T-helper 2 cell treated with Interferon-gamma antibody and Interleukin-4, amounts not matched to agents 100 ng/mL and 5 ng/mL, for 36 hours (primary cell): ENCODE data around the gene CYTH4. TPM values are rescaled to one million over a fixed set of nuclear protein-coding genes. Genes with fewer than 3 reads are reported as not detected.
"Not testable (repeated sequence)": the region's sequence is repeated elsewhere in the genome, so short reads cannot be mapped to it uniquely, and the experiment has no call there.

ENCODE experiments used
- intact Hi-C: fragments of 100-400 bp; cut with micrococcal nuclease; formaldehyde crosslinking; loops from one replicate; pipeline ENCODE4 v1.15.1; 2023
- total RNA-seq: library from RNA; stranded (reverse); gene quantifications from 2 replicates; pipeline ENCODE4 v1.2.3, GENCODE V29; 2022

CYTH4 gene
- total RNA-seq, 1 donor from 2014 or later, result 91.2 TPM

GRCh38 chr22:37245740-37246139 is 36.6 kb upstream of the CYTH4 start:
- intact Hi-C loops, result loop anchor here (2.0 to 10.0 kb wide), 2 partner anchors 15 to 239 kb away; partner anchors contain the start of gene MFNG

DNA sequence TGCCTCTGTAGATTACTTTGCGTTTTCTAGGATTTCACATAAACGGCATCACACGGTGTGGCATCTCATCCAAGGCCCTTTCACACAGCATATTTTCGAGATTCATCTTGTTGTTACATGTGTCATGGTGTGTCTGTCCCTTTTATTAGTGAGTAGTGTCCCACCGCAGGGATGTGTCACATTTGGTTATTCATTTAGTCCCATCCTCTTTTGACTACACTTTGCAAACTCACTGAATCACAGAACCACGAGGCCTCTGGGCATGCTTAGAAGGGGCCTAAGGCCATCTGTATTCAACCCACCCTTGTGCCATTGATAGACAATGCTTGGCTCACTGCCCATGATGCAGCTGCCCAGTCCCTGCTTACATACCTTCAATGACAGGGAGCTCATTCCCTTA is 34.1 kb upstream of the CYTH4 start:
- intact Hi-C loops, result loop anchor here (10.0 kb wide), 1 partner anchor 237 kb away; the partner anchor contains the start of gene MFNG

GRCh38 chr22:37249986-37250385 is 32.3 kb upstream of the CYTH4 start:
- intact Hi-C loops, result loop anchor here (10.0 kb wide), 1 partner anchor 235 kb away; the partner anchor contains the start of gene MFNG

GRCh38 chr22:37251836-37252235 is 30.5 kb upstream of the CYTH4 start:
- intact Hi-C loops, result not testable (repeated sequence)

GRCh38 chr22:37253126-37253660 is 29.1 kb upstream of the CYTH4 start:
- intact Hi-C loops, result no loop called here

- intact Hi-C loops, result no loop called here
These were observed 28.0 kb upstream of the CYTH4 start for GRCh38 chr22:37254209-37254866.

GRCh38 chr22:37254867-37255233 is 27.5 kb upstream of the CYTH4 start:
- intact Hi-C loops, result no loop called here

DNA sequence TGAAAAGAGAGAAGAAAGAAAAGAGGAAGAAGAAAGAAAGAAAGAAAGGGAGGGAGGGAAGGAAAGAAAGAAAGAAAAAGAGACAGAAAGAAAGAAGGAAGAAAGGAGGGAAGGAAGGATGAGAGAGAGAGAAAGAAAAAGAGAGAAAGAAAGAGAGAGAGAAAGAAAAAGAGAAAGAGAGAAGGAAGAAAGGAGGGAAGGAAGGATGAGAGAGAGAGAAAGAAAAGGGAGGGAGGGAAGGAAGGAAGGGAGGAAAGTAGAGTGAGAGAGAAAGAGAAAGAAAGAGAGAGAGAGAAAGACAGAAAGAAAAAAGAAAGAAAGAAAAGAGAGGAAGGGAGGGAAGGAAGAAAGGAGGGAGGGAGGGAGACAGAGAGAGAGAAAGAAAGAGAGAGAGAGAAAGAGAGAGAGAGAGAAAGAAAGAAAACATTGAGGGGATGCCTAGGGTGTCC is 26.7 kb upstream of the CYTH4 start:
- intact Hi-C loops, result no loop called here

DNA sequence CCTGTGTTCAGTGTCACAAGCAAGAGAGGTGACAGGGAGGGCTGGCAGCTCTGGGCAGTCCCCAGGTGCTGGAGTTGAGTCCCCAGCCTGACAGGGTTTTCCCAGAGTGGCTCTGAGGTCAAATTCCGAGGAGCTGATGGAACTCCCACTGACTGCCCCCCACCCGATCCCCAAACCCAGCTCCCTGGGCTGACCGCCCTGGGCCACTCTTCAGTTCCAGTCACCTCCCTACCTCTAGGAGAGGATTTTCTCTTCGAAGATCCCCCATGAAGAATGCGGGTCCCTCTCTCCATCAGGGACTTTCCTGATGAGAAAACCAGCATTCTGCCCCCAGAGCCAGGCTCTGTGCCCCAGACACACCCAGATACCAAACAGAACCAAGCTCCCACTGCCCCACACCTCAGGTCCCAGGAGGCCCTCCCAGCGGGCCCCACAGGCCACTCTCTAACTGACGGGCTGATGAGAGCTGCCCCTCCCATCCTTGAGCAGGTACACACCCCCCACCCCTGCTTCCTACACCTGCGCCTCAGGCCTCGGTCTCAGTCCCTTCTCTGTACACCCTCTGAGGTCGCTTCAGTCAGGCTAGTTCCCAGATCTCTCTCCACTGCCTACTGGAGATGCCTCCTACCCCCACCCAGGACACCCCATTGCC is 26.1 kb upstream of the CYTH4 start:
- intact Hi-C loops, result no loop called here

GRCh38 chr22:37258005-37258752 is 24.1 kb upstream of the CYTH4 start:
- intact Hi-C loops, result loop anchor here (2.0 kb wide), 1 partner anchor 199 kb away; no protein-coding TSS in a partner anchor

GRCh38 chr22:37258753-37259401 is 23.4 kb upstream of the CYTH4 start:
- intact Hi-C loops, result loop anchor here (2.0 kb wide), 1 partner anchor 198 kb away; no protein-coding TSS in a partner anchor

DNA sequence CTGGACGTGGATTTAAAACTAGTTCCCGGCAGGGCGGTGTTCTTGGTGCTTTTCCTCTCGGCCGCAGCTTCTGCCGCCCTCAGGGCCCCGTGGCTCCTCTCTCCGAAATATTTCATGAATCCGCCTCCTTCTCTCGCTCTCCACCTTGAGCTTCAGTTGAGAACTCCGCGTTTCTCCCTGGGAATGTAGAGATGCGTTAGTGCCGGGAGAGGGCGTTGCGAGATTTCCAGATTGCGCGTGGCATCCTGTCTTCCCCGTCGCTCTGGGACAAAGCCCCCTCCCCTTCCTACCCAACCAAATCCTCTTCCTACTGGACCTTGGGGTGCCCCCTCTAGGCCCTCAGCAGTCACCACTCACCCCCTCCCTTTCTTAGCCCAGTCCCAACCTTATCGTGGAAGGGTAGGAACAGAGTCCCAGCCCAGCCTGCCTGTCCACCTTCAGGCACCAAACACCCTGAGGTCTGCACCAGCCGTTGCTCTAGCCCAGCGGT is 22.7 kb upstream of the CYTH4 start:
- intact Hi-C loops, result loop anchor here (2.0 to 5.0 kb wide), 3 partner anchors 15 to 197 kb away; partner anchors contain the start of gene RAC2

GRCh38 chr22:37260155-37260795 is 22.0 kb upstream of the CYTH4 start:
- intact Hi-C loops, result loop anchor here (2.0 to 5.0 kb wide), 2 partner anchors 15 to 93 kb away; partner anchors contain the start of gene RAC2

- intact Hi-C loops, result loop anchor here (2.0 to 5.0 kb wide), 2 partner anchors 16 to 94 kb away; partner anchors contain the start of gene RAC2
These were observed 21.4 kb upstream of the CYTH4 start for GRCh38 chr22:37260901-37261336.

DNA sequence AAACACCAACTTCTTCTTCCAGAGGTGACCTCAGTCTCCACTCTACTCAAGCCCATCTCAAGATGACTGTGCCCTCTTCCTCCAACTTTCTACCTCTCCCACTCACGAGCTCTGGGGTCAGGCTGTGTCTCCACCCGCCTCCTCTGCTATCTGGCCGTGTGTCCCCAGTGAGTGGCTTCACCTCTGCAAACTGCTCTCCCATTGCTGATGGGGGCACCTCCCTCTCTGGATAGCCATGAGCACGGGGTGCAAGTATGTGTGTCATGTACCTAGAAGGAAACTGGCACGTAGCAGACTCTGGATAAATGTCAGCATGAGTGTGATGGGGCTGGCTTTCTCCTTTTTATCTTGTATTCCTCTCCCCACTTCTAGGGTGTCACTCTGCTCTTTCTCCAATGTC is 20.0 kb upstream of the CYTH4 start:
- intact Hi-C loops, result loop anchor here (5.0 kb wide), 1 partner anchor 95 kb away; no protein-coding TSS in a partner anchor

DNA sequence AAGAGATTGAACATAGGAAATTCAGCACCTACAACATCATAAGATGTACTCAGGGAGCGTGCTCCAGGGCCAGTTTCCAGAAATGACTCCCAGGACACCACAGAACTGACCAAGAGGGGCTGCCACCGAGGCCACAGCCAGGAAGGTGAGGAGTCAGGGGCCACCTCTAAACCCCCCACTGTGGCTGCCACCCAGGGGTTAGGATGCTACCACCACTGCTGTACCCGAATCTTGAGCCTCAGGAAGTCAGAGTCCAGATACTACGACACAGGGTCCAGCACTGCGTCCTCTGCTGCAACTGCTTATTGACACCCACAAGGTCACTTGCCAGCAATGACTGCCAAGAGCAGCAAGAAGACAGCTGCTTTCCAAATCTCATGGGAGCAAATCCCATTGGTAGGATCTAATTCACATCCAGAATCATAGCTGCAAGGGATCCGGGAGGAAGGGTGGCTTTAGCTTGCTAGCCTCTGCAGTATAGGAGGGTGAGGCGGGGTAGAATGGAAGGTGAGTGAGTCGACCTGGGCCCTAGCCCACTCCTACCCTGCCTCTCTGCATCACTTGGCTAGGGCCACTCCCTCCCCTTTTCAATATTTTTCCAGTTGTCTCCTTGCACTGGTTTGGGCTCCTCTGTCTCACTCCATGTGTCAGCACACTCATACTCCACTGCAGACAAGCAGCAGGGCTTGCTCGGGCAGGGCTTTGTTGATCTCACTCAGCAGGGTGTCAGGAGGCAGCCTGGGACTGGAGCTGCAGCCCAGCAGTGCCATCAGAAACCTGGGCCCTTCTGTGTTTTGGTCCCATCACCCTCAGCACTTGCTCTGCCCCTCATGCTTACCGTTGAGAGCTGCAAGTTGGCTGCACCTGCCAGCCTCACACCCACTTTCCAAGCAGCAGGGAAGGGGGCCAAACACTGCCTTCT is 18.1 kb upstream of the CYTH4 start:
- intact Hi-C loops, result loop anchor here (5.0 kb wide), 1 partner anchor 97 kb away; no protein-coding TSS in a partner anchor

- intact Hi-C loops, result loop anchor here (1.0 to 2.0 kb wide), 3 partner anchors 16 to 191 kb away; partner anchors contain the start of gene CYTH4
These were observed 15.7 kb upstream of the CYTH4 start for GRCh38 chr22:37266581-37267134.

GRCh38 chr22:37267135-37267587 is 15.1 kb upstream of the CYTH4 start:
- intact Hi-C loops, result loop anchor here (1.0 to 2.0 kb wide), 3 partner anchors 16 to 190 kb away; partner anchors contain the start of gene CYTH4
